Ishikawa (cell line): ENCODE data around the gene HORMAD1.

Experiments
- CEBPB ChIP-seq: IDR thresholded peaks from 2 replicates; pipeline ENCODE4 v1.6.1; 2012
- CREB1 ChIP-seq: IDR thresholded peaks from 2 replicates; pipeline ENCODE4 v1.6.1; 2012; ENCODE audit warnings: low read depth
- EGR1 ChIP-seq: IDR thresholded peaks from 2 replicates; pipeline ENCODE4 v1.6.1; 2012
- EP300 ChIP-seq: IDR thresholded peaks from 2 replicates; pipeline ENCODE4 v1.6.1; 2012; ENCODE audit warnings: borderline replicate concordance
- NFIC ChIP-seq: IDR thresholded peaks from 2 replicates; pipeline ENCODE4 v1.6.1; 2012
- RAD21 ChIP-seq: IDR thresholded peaks from 2 replicates; pipeline ENCODE4 v1.6.1; 2012; ENCODE audit warnings: low read depth
- REST ChIP-seq: IDR thresholded peaks from 2 replicates; pipeline ENCODE4 v1.6.1; 2012; ENCODE audit warnings: low read depth, mild to moderate bottlenecking
- TAF1 ChIP-seq: IDR thresholded peaks from 2 replicates; pipeline ENCODE4 v1.6.1; 2012; ENCODE audit warnings: low read depth, mild to moderate bottlenecking
- TCF12 ChIP-seq: IDR thresholded peaks from 2 replicates; pipeline ENCODE4 v1.6.1; 2012; ENCODE audit warnings: low read depth
- TEAD4 ChIP-seq: IDR thresholded peaks from 2 replicates; pipeline ENCODE4 v1.6.1; 2012
- YY1 ChIP-seq: IDR thresholded peaks from 2 replicates; pipeline ENCODE4 v1.6.1; 2012; ENCODE audit warnings: low read depth
- TF ChIP-seq, protein P1 (sequence below): IDR thresholded peaks from 2 replicates; pipeline ENCODE4 v1.6.1; 2012
- TF ChIP-seq, protein P2 (sequence below): IDR thresholded peaks from 2 replicates; pipeline ENCODE4 v1.6.1; 2012

GRCh38 chr1:150661156-150661555, 59.5 kb downstream of the HORMAD1 start:
- TF ChIP-seq TEAD4 (no peak), RAD21 (no peak), REST (no peak), CREB1 (no peak), NFIC (no peak), EP300 (no peak), TAF1 (no peak), EGR1 (no peak), YY1 (no peak), TCF12 (no peak), CEBPB (no peak)
- TF ChIP-seq, protein P1, sequence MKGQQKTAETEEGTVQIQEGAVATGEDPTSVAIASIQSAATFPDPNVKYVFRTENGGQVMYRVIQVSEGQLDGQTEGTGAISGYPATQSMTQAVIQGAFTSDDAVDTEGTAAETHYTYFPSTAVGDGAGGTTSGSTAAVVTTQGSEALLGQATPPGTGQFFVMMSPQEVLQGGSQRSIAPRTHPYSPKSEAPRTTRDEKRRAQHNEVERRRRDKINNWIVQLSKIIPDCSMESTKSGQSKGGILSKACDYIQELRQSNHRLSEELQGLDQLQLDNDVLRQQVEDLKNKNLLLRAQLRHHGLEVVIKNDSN: no peak
- TF ChIP-seq, protein P2, sequence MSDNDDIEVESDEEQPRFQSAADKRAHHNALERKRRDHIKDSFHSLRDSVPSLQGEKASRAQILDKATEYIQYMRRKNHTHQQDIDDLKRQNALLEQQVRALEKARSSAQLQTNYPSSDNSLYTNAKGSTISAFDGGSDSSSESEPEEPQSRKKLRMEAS: no peak
